Lower leg skin (tissue), 4 donors: ENCODE results near the gene NANS. TPM values are rescaled to one million over a fixed set of nuclear protein-coding genes. Genes with fewer than 3 reads are reported as not detected.
A peak's percentile ranks its signal among the peaks of the same experiment; 100 is the strongest.
"Not testable (repeated sequence)": the region's sequence is repeated elsewhere in the genome, so short reads cannot be mapped to it uniquely, and the experiment has no call there.

Source experiments
- DNase-seq, 2 donors: peaks; one replicate each; pipeline ENCODE4 v3.0.0-alpha.2; 2019; ENCODE audit warnings: low spot score in 2 of 2
- H3K4me3 ChIP-seq: fragments of 200-600 bp; sonication (generic); 2 replicates; pipeline ENCODE4 v1.5.1; 2017; ENCODE audit warnings: mild to moderate bottlenecking, low read depth; ENCODE audit not compliant: poor library complexity, severe bottlenecking
- POLR2A ChIP-seq, 2 donors: fragments of 450-650 bp; IDR thresholded peaks; one replicate each; pipeline ENCODE4 v1.6.1; 2016 to 2017; ENCODE audit warnings: antibody characterized with exemption in 2 of 2, mild to moderate bottlenecking in 1 of 2, moderate library complexity in 1 of 2
- WGBS, 2 donors: methylation state at CpG; one replicate each; pipeline ENCODE4 v1.1.5; 2018; 5-methylcytosine and 5-hydroxymethylcytosine counted together
- intact Hi-C: fragments of 100-400 bp; cut with DNase I; formaldehyde crosslinking; loops from one replicate; pipeline ENCODE4 v1.15.0; 2023; ENCODE audit warnings: low total_unique reads
- total RNA-seq, 4 donors: library from RNA; depleted of rRNA; stranded (reverse); fragments of >200 nt; gene quantifications; one replicate each; pipeline ENCODE4 v1.1.0, GENCODE V29; 2016
- TF ChIP-seq, protein P1 (sequence below), 3 donors: fragments of 450-650 bp; IDR thresholded peaks; one replicate each; pipeline ENCODE4 v1.5.1; 2016; ENCODE audit warnings: antibody characterized with exemption in 3 of 3, mild to moderate bottlenecking in 3 of 3, moderate library complexity in 2 of 3

NANS gene
- total RNA-seq, 4 donors from 2014 or later: 26.5 to 46.0 (median 40.5) TPM

DNA sequence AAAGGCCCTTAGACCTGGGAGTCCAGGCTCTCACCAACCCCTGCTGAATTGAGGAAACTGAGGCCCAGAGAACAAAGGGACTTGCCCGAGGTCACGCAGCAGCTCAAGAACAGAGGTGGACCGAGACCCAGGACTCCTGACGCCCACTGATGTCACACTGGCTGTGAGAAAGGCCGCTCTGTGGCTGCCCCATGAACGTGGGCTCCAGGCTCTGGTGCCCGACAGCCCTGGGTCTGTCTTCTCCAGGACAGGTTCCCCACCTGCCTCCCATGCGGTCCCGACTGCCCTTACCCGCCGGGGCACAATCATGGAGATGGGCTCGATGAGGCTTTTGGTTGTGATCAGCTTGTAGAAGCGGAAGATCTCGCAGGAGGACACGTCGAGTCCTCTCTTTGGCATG lies 71.8 kb downstream of the NANS start:
- TF ChIP-seq, protein P1, sequence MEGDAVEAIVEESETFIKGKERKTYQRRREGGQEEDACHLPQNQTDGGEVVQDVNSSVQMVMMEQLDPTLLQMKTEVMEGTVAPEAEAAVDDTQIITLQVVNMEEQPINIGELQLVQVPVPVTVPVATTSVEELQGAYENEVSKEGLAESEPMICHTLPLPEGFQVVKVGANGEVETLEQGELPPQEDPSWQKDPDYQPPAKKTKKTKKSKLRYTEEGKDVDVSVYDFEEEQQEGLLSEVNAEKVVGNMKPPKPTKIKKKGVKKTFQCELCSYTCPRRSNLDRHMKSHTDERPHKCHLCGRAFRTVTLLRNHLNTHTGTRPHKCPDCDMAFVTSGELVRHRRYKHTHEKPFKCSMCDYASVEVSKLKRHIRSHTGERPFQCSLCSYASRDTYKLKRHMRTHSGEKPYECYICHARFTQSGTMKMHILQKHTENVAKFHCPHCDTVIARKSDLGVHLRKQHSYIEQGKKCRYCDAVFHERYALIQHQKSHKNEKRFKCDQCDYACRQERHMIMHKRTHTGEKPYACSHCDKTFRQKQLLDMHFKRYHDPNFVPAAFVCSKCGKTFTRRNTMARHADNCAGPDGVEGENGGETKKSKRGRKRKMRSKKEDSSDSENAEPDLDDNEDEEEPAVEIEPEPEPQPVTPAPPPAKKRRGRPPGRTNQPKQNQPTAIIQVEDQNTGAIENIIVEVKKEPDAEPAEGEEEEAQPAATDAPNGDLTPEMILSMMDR (IDR thresholded peaks at IDR 0.05): no peak
- no peak for TF ChIP-seq POLR2A (IDR thresholded peaks at IDR 0.05)
- no peak for DNase-seq
- intact Hi-C loops: no loop called here
- H3K4me3 ChIP-seq: no peak overlapping the region
- 90 to 93% methylated on average over 16 of the region's 16 CpGs for WGBS, 2 donors

DNA sequence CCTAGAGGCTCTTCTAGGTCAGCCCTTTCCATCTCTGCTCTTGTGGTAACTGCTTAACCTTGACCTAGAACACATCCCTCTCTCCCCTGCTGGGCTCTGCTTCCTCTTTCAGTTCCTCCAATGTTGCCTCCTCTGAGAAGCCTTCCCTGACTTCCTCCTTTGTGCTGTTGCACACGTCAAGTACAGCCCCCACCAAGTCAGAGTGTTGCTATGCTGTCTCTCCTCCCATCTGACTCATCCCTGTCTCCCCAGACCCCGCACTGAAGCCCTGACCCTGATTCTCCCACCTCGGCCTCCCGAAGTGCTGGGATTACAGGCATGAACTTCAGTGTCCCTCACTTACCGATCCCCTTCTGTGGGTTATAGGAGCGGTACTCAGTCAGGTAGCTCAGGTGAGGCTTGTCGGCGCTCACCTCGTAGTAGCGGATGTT lies 72.9 kb downstream of the NANS start:
- TF ChIP-seq, protein P1 (IDR thresholded peaks at IDR 0.05): no peak
- TF ChIP-seq POLR2A (IDR thresholded peaks at IDR 0.05): no peak
- DNase-seq: no peak
- 91 to 92% methylated on average over 10 of the region's 10 CpGs for WGBS, 2 donors
- intact Hi-C loops: no loop called here
- no peak overlapping the region for H3K4me3 ChIP-seq

- H3K4me3 ChIP-seq, DNase-seq, intact Hi-C loops: not testable (repeated sequence)
- 97 to 99% methylated on average over 4 of the region's 4 CpGs for WGBS, 2 donors
Observed at GRCh38 chr9:98130060-98130459, 73.5 kb downstream of the NANS start.

DNA sequence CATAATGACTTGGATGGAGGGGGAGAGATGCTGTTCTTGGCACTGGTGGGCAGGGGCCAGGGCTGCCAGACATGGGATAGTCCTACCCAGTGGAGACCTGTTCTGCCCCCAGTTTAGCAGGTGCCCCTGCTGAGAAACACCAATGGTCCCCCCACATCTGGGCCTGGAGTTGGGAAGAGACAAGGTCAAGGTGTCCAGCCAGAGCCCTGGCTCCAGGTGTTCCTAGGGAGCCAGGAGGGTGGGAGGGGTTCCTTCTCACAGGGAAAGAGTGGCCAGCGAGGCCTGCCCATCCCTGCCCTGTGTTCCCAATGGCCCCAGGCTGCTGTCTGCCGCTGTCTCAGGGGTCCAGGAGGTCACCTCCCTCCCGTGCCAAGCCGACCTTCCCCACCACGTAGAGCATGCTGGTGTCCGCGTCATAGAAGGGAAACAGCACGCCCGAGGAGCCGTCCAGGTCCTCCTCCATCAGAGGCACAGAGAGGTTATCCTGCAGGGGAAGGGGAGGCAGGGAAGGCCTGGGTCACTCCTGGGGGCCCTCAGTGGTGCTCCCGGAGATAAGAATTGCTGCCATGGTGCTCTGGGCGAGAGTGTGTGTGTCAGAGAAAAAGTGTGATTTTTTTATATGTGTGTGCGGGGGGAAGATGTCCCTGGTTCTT lies 74.2 kb downstream of the NANS start:
- DNase-seq: peak in 1 of 2 donors; percentile 69
- intact Hi-C loops: no loop called here
- 89 to 93% methylated on average over 13 of the region's 13 CpGs for WGBS, 2 donors
- TF ChIP-seq POLR2A (IDR thresholded peaks at IDR 0.05): no peak
- TF ChIP-seq, protein P1 (IDR thresholded peaks at IDR 0.05): no peak
- H3K4me3 ChIP-seq: no peak overlapping the region

GRCh38 chr9:98132158-98132557 lies 75.6 kb downstream of the NANS start:
- peak in 1 of 2 donors; percentile 84 for DNase-seq
- H3K4me3 ChIP-seq: no peak overlapping the region
- intact Hi-C loops: no loop called here
- TF ChIP-seq, protein P1 (IDR thresholded peaks at IDR 0.05): no peak
- no peak for TF ChIP-seq POLR2A (IDR thresholded peaks at IDR 0.05)
- WGBS, 2 donors: 87 to 90% methylated on average over 9 of the region's 9 CpGs

Other genes with a start within 250 kb of the NANS start
- 1 to 10 TPM in 3 of 4 donors, under 1 TPM in 1; 0.27 to 2.9 (median 1.6) TPM for gene FOXE1, start 203.5 kb upstream of the NANS start, total RNA-seq
- 10 to 100 TPM; 28.6 to 51.6 (median 38.7) TPM for gene TRMO, start 134.2 kb upstream of the NANS start, total RNA-seq
- gene HEMGN, start 118.6 kb upstream of the NANS start, total RNA-seq: under 1 TPM in 1 of 4 donors, not detected in 3; 0.08 TPM
- 10 to 100 TPM; 27.4 to 56.3 (median 39.0) TPM for gene ANP32B, start 73.4 kb upstream of the NANS start, total RNA-seq
- gene TRIM14, start 62.5 kb downstream of the NANS start, total RNA-seq: 10 to 100 TPM; 12.0 to 17.5 (median 16.3) TPM
- 10 to 100 TPM; 20.8 to 31.4 (median 25.4) TPM for gene CORO2A, start 135.9 kb downstream of the NANS start, total RNA-seq
- gene TBC1D2, start 198.9 kb downstream of the NANS start, total RNA-seq: 10 to 100 TPM; 35.4 to 56.3 (median 45.9) TPM